GM12801 (cell line): ENCODE data around the gene B4GALT7.

Experiments used
- TF ChIP-seq, protein P1 (sequence below): IDR thresholded peaks from one replicate; pipeline ENCODE4 v1.5.1; 2011; ENCODE audit warnings: control low read depth; ENCODE audit not compliant: insufficient read length; ENCODE audit errors: extremely low read depth

Gene B4GALT7

GRCh38 chr5:177607115-177607451, 7.2 kb downstream of the B4GALT7 start:
- TF ChIP-seq, protein P1, sequence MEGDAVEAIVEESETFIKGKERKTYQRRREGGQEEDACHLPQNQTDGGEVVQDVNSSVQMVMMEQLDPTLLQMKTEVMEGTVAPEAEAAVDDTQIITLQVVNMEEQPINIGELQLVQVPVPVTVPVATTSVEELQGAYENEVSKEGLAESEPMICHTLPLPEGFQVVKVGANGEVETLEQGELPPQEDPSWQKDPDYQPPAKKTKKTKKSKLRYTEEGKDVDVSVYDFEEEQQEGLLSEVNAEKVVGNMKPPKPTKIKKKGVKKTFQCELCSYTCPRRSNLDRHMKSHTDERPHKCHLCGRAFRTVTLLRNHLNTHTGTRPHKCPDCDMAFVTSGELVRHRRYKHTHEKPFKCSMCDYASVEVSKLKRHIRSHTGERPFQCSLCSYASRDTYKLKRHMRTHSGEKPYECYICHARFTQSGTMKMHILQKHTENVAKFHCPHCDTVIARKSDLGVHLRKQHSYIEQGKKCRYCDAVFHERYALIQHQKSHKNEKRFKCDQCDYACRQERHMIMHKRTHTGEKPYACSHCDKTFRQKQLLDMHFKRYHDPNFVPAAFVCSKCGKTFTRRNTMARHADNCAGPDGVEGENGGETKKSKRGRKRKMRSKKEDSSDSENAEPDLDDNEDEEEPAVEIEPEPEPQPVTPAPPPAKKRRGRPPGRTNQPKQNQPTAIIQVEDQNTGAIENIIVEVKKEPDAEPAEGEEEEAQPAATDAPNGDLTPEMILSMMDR: no peak

DNA sequence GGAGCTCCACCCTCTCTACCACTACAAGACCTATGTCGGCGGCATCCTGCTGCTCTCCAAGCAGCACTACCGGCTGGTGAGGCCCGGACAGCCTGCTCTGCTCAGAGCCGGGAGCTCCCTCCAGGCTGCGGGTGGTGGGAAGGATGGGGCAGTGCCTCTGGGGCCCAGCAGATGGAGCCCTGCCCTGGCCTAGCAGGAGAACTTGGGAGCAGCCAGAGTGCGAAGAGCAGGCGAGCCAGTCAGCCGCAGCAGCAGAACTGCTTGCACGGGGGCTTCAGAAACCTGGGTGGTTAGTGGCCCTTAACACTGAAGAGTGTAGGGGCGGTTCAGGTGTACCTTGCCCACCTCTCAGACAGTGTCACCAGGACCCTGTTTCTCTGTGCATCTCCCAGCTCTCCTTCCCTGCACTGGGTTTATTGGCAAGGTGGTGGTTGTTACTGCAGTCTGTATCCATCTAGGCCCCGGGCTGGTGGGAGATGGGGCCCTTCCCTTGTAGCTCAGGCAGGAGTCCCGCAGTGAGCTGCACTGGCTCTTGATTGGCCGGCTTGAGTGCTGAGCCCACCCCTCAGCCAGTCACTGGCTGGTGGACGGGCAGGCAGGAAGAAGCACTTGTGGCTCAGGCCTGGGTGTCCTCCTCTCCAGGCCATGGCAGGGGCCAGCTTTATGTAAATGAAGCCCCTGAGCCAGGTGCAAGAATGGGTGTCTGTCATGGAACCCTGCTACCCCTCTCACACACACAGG, 7.7 kb downstream of the B4GALT7 start:
- TF ChIP-seq, protein P1: no peak

DNA sequence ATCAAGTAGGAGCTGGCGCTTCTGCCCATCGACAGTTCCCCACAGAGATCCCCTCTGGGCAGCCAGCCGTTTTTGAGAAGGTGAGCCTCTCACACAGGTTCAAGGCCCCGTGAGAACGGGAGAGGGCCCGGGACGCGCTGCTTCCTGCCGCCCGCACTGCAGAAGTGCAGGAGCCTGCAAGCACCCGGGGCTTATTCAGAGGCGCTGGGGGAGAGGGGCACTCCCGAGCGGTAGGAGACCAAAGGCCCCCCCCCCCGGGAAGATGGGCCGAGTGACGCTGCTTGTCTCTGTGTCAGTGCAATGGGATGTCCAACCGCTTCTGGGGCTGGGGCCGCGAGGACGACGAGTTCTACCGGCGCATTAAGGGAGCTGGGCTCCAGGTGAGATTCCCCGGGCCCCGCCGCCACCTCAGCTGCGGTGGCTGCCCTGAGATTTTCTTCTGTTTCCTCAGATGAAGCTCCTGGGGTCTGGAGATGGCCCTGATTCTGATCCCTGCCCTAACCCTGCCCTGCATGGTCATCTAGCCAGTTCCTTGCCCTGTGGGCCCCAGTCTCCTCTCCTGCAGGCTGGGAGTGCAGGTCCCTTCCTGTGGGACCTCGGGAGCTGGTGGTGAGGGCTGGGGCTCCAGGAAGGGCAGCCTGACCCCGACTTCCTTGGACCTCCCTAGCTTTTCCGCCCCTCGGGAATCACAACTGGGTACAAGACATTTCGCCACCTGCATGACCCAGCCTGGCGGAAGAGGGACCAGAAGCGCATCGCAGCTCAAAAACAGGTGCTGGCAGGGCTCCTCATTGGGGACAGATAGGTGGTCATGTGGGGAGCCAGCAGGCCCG, 8.5 kb downstream of the B4GALT7 start:
- TF ChIP-seq, protein P1: no peak

DNA sequence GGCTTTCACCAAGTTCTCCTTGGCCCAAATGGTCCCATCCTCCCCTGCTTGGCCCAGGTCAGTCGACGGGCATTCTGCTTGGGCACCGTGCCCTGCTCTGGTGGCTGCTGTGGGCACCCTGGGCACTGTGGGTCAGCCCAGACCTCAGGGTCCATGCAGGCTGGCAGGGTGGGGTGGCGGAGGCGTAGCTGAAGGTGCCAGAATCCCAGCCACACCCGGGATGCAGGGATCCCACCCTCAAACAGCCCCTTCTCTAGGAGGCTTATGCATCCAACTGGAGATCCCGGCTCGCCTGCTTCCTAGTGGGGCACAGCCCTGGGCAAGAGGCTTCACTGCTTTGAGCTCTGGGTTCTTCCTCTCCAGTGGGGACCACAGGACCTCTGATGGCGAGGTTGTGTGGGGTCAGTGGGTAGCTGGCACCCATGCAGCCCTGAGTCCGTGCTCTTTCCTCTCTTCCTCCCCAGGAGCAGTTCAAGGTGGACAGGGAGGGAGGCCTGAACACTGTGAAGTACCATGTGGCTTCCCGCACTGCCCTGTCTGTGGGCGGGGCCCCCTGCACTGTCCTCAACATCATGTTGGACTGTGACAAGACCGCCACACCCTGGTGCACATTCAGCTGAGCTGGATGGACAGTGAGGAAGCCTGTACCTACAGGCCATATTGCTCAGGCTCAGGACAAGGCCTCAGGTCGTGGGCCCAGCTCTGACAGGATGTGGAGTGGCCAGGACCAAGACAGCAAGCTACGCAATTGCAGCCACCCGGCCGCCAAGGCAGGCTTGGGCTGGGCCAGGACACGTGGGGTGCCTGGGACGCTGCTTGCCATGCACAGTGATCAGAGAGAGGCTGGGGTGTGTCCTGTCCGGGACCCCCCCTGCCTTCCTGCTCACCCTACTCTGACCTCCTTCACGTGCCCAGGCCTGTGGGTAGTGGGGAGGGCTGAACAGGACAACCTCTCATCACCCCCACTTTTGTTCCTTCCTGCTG, 9.4 kb downstream of the B4GALT7 start:
- TF ChIP-seq, protein P1: no peak

DNA sequence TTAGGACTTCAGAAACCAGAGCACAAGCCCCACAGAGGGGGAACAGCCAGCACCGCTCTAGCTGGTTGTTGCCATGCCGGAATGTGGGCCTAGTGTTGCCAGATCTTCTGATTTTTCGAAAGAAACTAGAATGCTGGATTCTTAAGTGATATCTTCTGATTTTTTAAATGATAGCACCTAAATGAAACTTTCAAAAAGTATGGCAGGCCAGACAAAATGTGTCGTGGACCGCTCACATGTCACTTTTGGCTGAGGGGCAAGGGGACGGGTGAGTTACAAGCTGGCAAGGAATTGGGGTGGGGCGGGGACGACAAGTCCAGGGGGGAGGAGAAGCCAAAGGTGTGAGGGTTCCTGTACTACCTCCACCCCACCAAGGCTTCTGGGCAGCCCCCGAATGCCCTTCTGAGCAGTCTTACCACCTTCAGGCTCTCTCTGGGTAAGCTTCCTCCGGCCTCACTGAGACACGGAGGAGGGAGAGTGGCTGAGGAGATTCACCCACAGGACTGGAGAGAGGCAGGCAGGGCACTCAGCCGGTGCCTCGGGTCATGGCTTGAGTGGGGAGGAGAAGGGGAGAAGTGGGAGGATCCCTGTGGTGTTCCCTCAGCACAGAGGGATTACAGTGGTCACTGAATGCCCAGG, 10.3 kb downstream of the B4GALT7 start:
- TF ChIP-seq, protein P1: no peak

- TF ChIP-seq, protein P1: no peak
These were observed 11.0 kb downstream of the B4GALT7 start for GRCh38 chr5:177610770-177611445.
